ENCODE data around the gene YDJC. TPM values are rescaled to one million over a fixed set of nuclear protein-coding genes. Genes with fewer than 3 reads are reported as not detected.
"Not testable (repeated sequence)": the region's sequence is repeated elsewhere in the genome, so short reads cannot be mapped to it uniquely, and the experiment has no call there.

YDJC gene
- total RNA-seq, 1 experiment from 2014 or later: 25.7 TPM

DNA sequence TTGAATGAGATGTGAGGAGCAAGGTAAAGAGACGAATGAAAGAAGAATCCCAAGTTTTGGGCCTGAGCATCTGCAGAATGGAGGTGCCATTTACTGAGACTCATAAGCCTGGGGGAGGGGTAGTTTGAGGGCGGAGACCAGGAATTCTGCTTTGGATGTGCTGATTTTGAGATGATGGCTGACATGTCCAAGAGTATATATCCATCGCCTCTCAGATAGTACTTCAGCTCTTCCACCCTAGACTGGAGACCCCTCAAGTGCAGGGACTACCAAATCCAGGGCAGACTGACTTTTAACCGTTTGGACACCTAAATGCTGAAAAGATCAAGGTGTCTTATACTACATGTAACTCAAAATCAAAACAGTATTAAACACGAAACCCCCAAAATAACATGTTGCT is 11.0 kb upstream of the YDJC start:
- intact Hi-C loops (cut with micrococcal nuclease; ENCODE audit: unreplicated experiment): no loop called here

DNA sequence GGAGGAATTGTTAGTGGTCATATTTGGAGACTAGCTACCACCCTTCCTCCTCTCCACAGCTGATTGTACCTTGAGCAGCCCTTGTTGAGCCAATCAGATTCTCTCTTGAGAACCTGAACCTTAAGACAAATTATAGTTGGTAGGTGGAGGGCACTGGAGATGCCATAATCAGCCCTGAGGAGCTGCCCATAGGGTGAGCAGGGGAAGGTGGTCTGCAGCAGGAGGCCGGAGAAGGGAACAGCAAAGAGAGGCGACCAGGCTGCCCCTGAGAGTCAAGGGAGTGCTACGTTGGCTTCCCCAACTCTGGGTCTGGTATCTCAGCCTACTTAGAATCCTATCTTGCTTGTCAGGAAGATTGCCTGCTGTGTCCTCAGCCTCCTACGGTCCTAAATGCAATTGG is 9.5 kb upstream of the YDJC start:
- Histone ChIP-seq H3K4me1 (replicated peaks; ENCODE audit: insufficient read depth) (no peaks in the 10 kb centered on the region; the same call in 1 of the 2 replicates), H3K36me3 (ENCODE audit: low read depth) (no peaks in the 10 kb centered on the region), H3K4me2 (no peak overlapping the region), H3K4me3 (no peak overlapping the region), H3F3A (ENCODE audit: insufficient read depth, low read depth) (no peaks in the 10 kb centered on the region), H4K20me1 (ENCODE audit: insufficient read depth) (no peaks in the 10 kb centered on the region), H3K27me3 (ENCODE audit: insufficient read depth, low read depth) (no peaks in the 10 kb centered on the region), H2AFZ (no peak overlapping the region), H3K27ac (no peak overlapping the region), H3K79me2 (ENCODE audit: low read depth) (no peaks in the 10 kb centered on the region), H3K9me2 (ENCODE audit: insufficient read depth) (no peaks in the 10 kb centered on the region), H3K9me3 (ENCODE audit: insufficient read depth, low read depth) (no peaks in the 10 kb centered on the region)
- intact Hi-C loops (cut with micrococcal nuclease; ENCODE audit: unreplicated experiment): no loop called here
- DNase-seq: no peak
- POLR2A ChIA-PET (ENCODE audit: unreplicated experiment): no interaction called here
- TF ChIP-seq EZH2 (IDR thresholded peaks at IDR 0.05; ENCODE audit: low read depth): no peak
- TF ChIP-seq, protein P1, sequence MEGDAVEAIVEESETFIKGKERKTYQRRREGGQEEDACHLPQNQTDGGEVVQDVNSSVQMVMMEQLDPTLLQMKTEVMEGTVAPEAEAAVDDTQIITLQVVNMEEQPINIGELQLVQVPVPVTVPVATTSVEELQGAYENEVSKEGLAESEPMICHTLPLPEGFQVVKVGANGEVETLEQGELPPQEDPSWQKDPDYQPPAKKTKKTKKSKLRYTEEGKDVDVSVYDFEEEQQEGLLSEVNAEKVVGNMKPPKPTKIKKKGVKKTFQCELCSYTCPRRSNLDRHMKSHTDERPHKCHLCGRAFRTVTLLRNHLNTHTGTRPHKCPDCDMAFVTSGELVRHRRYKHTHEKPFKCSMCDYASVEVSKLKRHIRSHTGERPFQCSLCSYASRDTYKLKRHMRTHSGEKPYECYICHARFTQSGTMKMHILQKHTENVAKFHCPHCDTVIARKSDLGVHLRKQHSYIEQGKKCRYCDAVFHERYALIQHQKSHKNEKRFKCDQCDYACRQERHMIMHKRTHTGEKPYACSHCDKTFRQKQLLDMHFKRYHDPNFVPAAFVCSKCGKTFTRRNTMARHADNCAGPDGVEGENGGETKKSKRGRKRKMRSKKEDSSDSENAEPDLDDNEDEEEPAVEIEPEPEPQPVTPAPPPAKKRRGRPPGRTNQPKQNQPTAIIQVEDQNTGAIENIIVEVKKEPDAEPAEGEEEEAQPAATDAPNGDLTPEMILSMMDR (conservative IDR thresholded peaks at IDR 0.05): no peak
- BruUV-seq (replicated peaks): no TSS peak
- CTCF ChIA-PET: no interaction called here

More for the DNA sequence above, 11.0 kb upstream of the YDJC start:
- BruUV-seq (replicated peaks): no TSS peak
- POLR2A ChIA-PET (ENCODE audit: unreplicated experiment): no interaction called here
- Histone ChIP-seq H3K27me3 (ENCODE audit: insufficient read depth, low read depth) (no peaks in the 10 kb centered on the region), H3K9me2 (ENCODE audit: insufficient read depth) (no peaks in the 10 kb centered on the region), H3K9me3 (ENCODE audit: insufficient read depth, low read depth) (no peaks in the 10 kb centered on the region), H3K4me3 (no peak overlapping the region), H4K20me1 (ENCODE audit: insufficient read depth) (no peaks in the 10 kb centered on the region), H2AFZ (no peak overlapping the region), H3K4me2 (peak overlapping the region; percentile 90), H3K36me3 (ENCODE audit: low read depth) (no peaks in the 10 kb centered on the region), H3F3A (ENCODE audit: insufficient read depth, low read depth) (no peaks in the 10 kb centered on the region), H3K27ac (no peak overlapping the region), H3K79me2 (ENCODE audit: low read depth) (no peaks in the 10 kb centered on the region), H3K4me1 (replicated peaks; ENCODE audit: insufficient read depth) (no peaks in the 10 kb centered on the region; the same call in 1 of the 2 replicates)
- CTCF ChIA-PET: interaction anchor here (0.6 to 2.2 kb wide), 2 partner anchors 12 to 683 kb away, joined by 3 to 12 read pairs; no protein-coding TSS in a partner anchor
- no peak for DNase-seq
- no peak for TF ChIP-seq EZH2 (IDR thresholded peaks at IDR 0.05; ENCODE audit: low read depth)
- TF ChIP-seq, protein P1 (conservative IDR thresholded peaks at IDR 0.05): no peak

DNA sequence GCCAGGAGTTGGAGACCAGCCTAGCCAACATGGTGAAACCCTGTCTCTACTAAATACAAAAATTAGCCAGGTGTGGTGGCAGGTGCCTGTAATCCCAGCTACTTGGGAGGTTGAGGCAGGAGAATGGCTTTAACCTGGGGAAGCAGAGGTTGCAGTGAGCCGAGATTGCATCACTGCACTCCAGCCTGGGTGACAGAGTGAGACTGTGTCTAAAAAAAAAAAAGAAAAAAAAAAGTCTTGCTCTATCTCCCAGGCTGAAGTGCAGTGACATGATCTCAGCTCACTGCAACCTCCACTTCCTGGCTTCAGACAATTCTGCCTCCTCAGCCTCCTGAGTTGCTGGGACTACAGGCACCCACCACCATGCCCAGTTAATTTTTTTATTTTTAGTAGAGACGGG is 7.6 kb upstream of the YDJC start:
- BruUV-seq (replicated peaks); POLR2A ChIA-PET (ENCODE audit: unreplicated experiment); H3K27ac ChIP-seq; H3K9me2 ChIP-seq (ENCODE audit: insufficient read depth); H3F3A ChIP-seq (ENCODE audit: insufficient read depth, low read depth); H3K4me3 ChIP-seq; H3K79me2 ChIP-seq (ENCODE audit: low read depth); H4K20me1 ChIP-seq (ENCODE audit: insufficient read depth); H3K4me1 ChIP-seq (replicated peaks; ENCODE audit: insufficient read depth); H3K36me3 ChIP-seq (ENCODE audit: low read depth); intact Hi-C loops (cut with micrococcal nuclease; ENCODE audit: unreplicated experiment); H3K4me2 ChIP-seq; DNase-seq; H2AFZ ChIP-seq; CTCF ChIA-PET; H3K27me3 ChIP-seq (ENCODE audit: insufficient read depth, low read depth); H3K9me3 ChIP-seq (ENCODE audit: insufficient read depth, low read depth): not testable (repeated sequence)

DNA sequence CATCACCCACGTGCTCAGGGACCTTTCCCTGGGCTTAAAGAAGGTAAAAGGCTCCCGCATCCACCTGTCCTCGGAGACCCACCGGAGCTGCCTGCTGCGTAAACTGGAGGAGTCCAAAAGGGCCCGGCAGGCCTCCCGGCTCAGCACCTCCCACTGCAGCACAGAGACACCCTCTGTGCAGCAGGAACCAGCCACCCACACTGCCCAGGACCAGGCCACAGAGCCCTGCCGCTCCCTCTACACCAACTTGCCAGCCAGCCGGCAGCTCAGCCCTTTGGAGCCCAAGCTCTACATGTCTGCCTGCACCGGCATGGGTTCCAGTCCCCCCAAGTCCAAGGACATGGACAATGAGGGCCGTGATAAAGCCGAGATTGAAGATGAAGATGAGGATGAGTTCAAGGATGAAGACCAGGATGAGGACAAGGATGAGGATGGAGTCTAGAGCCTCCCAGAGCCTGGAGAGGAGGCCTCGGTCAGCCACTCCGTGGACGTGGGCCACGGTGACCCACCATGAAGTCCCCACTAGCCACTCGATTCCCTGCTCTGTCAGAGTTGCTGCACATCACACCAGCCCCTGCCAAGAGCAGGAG is 6.9 kb upstream of the YDJC start:
- Histone ChIP-seq H3K79me2 (ENCODE audit: low read depth) (no peaks in the 10 kb centered on the region), H3K27me3 (ENCODE audit: insufficient read depth, low read depth) (no peaks in the 10 kb centered on the region), H4K20me1 (ENCODE audit: insufficient read depth) (no peaks in the 10 kb centered on the region), H3K9me2 (ENCODE audit: insufficient read depth) (no peaks in the 10 kb centered on the region), H3K4me3 (no peak overlapping the region), H2AFZ (no peak overlapping the region), H3K9me3 (ENCODE audit: insufficient read depth, low read depth) (no peaks in the 10 kb centered on the region), H3F3A (ENCODE audit: insufficient read depth, low read depth) (no peaks in the 10 kb centered on the region), H3K4me2 (no peak overlapping the region), H3K27ac (no peak overlapping the region), H3K4me1 (replicated peaks; ENCODE audit: insufficient read depth) (no peaks in the 10 kb centered on the region; the same call in 1 of the 2 replicates), H3K36me3 (ENCODE audit: low read depth) (no peaks in the 10 kb centered on the region)
- intact Hi-C loops (cut with micrococcal nuclease; ENCODE audit: unreplicated experiment): no loop called here
- DNase-seq: no peak
- ChIA-PET CTCF (no interaction called here), POLR2A (ENCODE audit: unreplicated experiment) (no interaction called here)
- TF ChIP-seq EZH2 (IDR thresholded peaks at IDR 0.05; ENCODE audit: low read depth): no peak
- TF ChIP-seq, protein P1 (conservative IDR thresholded peaks at IDR 0.05): no peak
- BruUV-seq (replicated peaks): no TSS peak
